ENCODE data around the gene MYOZ3.

DNA sequence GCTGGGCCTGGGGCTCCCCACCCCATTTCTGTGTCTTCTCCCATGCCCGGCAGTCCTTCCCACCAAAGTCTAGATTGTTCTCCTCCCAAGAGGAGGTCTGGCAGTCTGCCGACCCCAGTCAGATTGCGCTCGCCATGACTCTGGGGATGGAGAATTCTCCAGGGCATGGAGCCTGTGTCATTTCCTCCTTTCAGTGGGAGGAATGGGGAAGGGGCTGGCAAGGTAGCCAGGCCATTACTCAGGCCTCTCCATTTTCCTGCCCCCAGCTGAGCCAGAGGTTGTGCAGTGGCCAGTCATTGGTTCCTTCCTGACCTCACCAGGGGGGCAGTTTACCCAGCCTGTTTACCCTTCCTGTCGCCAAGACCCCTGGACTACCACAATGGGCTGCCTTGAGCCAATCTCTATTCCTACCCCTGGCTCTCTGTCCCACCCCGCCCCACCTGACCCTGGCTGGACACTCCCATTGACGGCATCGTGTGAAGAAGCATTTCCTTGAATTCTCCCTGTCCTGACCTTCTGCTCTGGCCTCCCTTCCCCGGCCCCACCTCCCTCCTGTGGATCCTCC lies 20.0 kb upstream of the MYOZ3 start:
- TF ChIP-seq, protein P1, sequence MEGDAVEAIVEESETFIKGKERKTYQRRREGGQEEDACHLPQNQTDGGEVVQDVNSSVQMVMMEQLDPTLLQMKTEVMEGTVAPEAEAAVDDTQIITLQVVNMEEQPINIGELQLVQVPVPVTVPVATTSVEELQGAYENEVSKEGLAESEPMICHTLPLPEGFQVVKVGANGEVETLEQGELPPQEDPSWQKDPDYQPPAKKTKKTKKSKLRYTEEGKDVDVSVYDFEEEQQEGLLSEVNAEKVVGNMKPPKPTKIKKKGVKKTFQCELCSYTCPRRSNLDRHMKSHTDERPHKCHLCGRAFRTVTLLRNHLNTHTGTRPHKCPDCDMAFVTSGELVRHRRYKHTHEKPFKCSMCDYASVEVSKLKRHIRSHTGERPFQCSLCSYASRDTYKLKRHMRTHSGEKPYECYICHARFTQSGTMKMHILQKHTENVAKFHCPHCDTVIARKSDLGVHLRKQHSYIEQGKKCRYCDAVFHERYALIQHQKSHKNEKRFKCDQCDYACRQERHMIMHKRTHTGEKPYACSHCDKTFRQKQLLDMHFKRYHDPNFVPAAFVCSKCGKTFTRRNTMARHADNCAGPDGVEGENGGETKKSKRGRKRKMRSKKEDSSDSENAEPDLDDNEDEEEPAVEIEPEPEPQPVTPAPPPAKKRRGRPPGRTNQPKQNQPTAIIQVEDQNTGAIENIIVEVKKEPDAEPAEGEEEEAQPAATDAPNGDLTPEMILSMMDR (IDR thresholded peaks at IDR 0.05) = no peak
- no peak for TF ChIP-seq POLR2A (IDR thresholded peaks at IDR 0.05)

Data from lower leg skin (tissue), 3 donors.